ENCODE data around the gene BCAS3. TPM values are rescaled to one million over a fixed set of nuclear protein-coding genes. Genes with fewer than 3 reads are reported as not detected.

Gene BCAS3
- total RNA-seq, 1 donor = 23.7 TPM

GRCh38 chr17:61385577-61386236 is 708.1 kb downstream of the BCAS3 start:
- no peak for DNase-seq (ENCODE audit: low read depth)
- no peak for TF ChIP-seq CTCF (IDR thresholded peaks at IDR 0.05; ENCODE audit: insufficient read depth, low read depth, low read length)

GRCh38 chr17:61386251-61386650 is 708.6 kb downstream of the BCAS3 start:
- no peak overlapping the region for H3K4me3 ChIP-seq (ENCODE audit: low read depth, low read length)
- no peak for TF ChIP-seq CTCF (IDR thresholded peaks at IDR 0.05; ENCODE audit: insufficient read depth, low read depth, low read length)
- no peak for DNase-seq (ENCODE audit: low read depth)

More at GRCh38 chr17:61385577-61386236, 708.1 kb downstream of the BCAS3 start:
- no peak overlapping the region for H3K4me3 ChIP-seq (ENCODE audit: low read depth, low read length)

- no peak for DNase-seq (ENCODE audit: low read depth)
Observed at GRCh38 chr17:61387011-61387410, 709.4 kb downstream of the BCAS3 start.

GRCh38 chr17:61387511-61388305 is 710.1 kb downstream of the BCAS3 start:
- H3K4me3 ChIP-seq (ENCODE audit: low read depth, low read length) = no peak overlapping the region
- no peak for DNase-seq (ENCODE audit: low read depth)
- TF ChIP-seq CTCF (IDR thresholded peaks at IDR 0.05; ENCODE audit: insufficient read depth, low read depth, low read length) = no peak

More at GRCh38 chr17:61387011-61387410, 709.4 kb downstream of the BCAS3 start:
- TF ChIP-seq CTCF (IDR thresholded peaks at IDR 0.05; ENCODE audit: insufficient read depth, low read depth, low read length) = no peak
- H3K4me3 ChIP-seq (ENCODE audit: low read depth, low read length) = no peak overlapping the region

GRCh38 chr17:61388561-61389356 is 711.1 kb downstream of the BCAS3 start:
- TF ChIP-seq CTCF (IDR thresholded peaks at IDR 0.05; ENCODE audit: insufficient read depth, low read depth, low read length) = no peak

GRCh38 chr17:61389670-61390478 is 712.2 kb downstream of the BCAS3 start:
- no peak overlapping the region for H3K4me3 ChIP-seq (ENCODE audit: low read depth, low read length)
- DNase-seq (ENCODE audit: low read depth) = peak; percentile 66
- TF ChIP-seq CTCF (IDR thresholded peaks at IDR 0.05; ENCODE audit: insufficient read depth, low read depth, low read length) = peak; percentile 96

More at GRCh38 chr17:61388561-61389356, 711.1 kb downstream of the BCAS3 start:
- no peak overlapping the region for H3K4me3 ChIP-seq (ENCODE audit: low read depth, low read length)
- DNase-seq (ENCODE audit: low read depth) = no peak
